Fibroblast of villous mesenchyme (primary cell): Measurements from ENCODE around the gene PIK3R6. TPM values are rescaled to one million over a fixed set of nuclear protein-coding genes. Genes with fewer than 3 reads are reported as not detected.

Experiments
- DNase-seq: peaks from one replicate; pipeline ENCODE4 v3.0.0-alpha.2; 2010; ENCODE audit warnings: low read depth
- H3K4me3 ChIP-seq: 2 replicates; pipeline ENCODE4 v1.5.1; 2011; ENCODE audit warnings: low read depth, mild to moderate bottlenecking, low read length
- CTCF ChIP-seq: IDR thresholded peaks from 2 replicates; pipeline ENCODE4 v1.5.1; 2012; ENCODE audit warnings: low read depth, mild to moderate bottlenecking, low read length; ENCODE audit not compliant: insufficient read depth
- total RNA-seq: library from RNA; depleted of rRNA; stranded (reverse); fragments of >200 nt; gene quantifications from 2 replicates; pipeline ENCODE4 v1.2.3, GENCODE V29; 2012

The PIK3R6 gene
- total RNA-seq, 1 donor: not detected

GRCh38 chr17:8825802-8826201 lies 41.7 kb downstream of the PIK3R6 start:
- no peak for DNase-seq
- no peak overlapping the region for H3K4me3 ChIP-seq
- no peak for TF ChIP-seq CTCF

- no peak for TF ChIP-seq CTCF
- H3K4me3 ChIP-seq: no peak overlapping the region
- no peak for DNase-seq
Measured at GRCh38 chr17:8823279-8823678, 44.2 kb downstream of the PIK3R6 start.

GRCh38 chr17:8822401-8823035 lies 45.0 kb downstream of the PIK3R6 start:
- no peak for TF ChIP-seq CTCF
- no peak for DNase-seq
- H3K4me3 ChIP-seq: no peak overlapping the region

- no peak for TF ChIP-seq CTCF
- no peak for DNase-seq
- H3K4me3 ChIP-seq: no peak overlapping the region
Measured at GRCh38 chr17:8821446-8822105, 45.9 kb downstream of the PIK3R6 start.

- no peak for TF ChIP-seq CTCF
Measured at GRCh38 chr17:8820311-8821010, 47.0 kb downstream of the PIK3R6 start.

GRCh38 chr17:8818654-8819330 lies 48.7 kb downstream of the PIK3R6 start:
- no peak for DNase-seq

More at GRCh38 chr17:8820311-8821010, 47.0 kb downstream of the PIK3R6 start:
- H3K4me3 ChIP-seq: no peak overlapping the region
- no peak for DNase-seq

More at GRCh38 chr17:8818654-8819330, 48.7 kb downstream of the PIK3R6 start:
- no peak overlapping the region for H3K4me3 ChIP-seq
- TF ChIP-seq CTCF: no peak
